Measurements from ENCODE around the gene JSRP1. TPM values are rescaled to one million over a fixed set of nuclear protein-coding genes. Genes with fewer than 3 reads are reported as not detected.
A peak's percentile ranks its signal among the peaks of the same experiment; 100 is the strongest.

The JSRP1 gene
- total and polyA plus RNA-seq, 10 of the 15 experiments (the other 5 are each of a cell fraction or from before 2014, with no cell fraction given): 0.41 to 0.91 (median 0.49) TPM; not detected in 7

- TF ChIP-seq ZBTB33 (IDR thresholded peaks at IDR 0.05): no peak
- TF ChIP-seq ZNF207 (IDR thresholded peaks at IDR 0.05; ENCODE audit: borderline replicate concordance): no peak
- TF ChIP-seq SIN3A (IDR thresholded peaks at IDR 0.05; ENCODE audit: low read depth, low read length): peak; percentile 92; the same call in 1 of the 2 replicates
- TF ChIP-seq CREM (IDR thresholded peaks at IDR 0.05; ENCODE audit: low read depth): peak; percentile 39; the same call in 1 of the 2 replicates
- TF ChIP-seq SP1 (IDR thresholded peaks at IDR 0.05; ENCODE audit: low read depth, low read length): peak; percentile 92
- TF ChIP-seq YY1 (IDR thresholded peaks at IDR 0.05; ENCODE audit: low read depth, low read length): peak; percentile 100
- peak; percentile 57; the same call in 1 of the 2 replicates for TF ChIP-seq TCF12 (IDR thresholded peaks at IDR 0.05; ENCODE audit: low read depth, low read length)
- TF ChIP-seq RAD51 (IDR thresholded peaks at IDR 0.05): no peak
- TF ChIP-seq PAX8 (IDR thresholded peaks at IDR 0.05): no peak
- peak; percentile 78; the same call in 1 of the 2 replicates for TF ChIP-seq GATAD2B (conservative IDR thresholded peaks at IDR 0.05; ENCODE audit: low read depth)
- TF ChIP-seq E4F1 (IDR thresholded peaks at IDR 0.05; ENCODE audit: borderline replicate concordance, partially characterized antibody): no peak
- no peak for TF ChIP-seq IRF5 (IDR thresholded peaks at IDR 0.05; ENCODE audit: borderline replicate concordance)
- no peak for TF ChIP-seq JUNB (IDR thresholded peaks at IDR 0.05)
- TF ChIP-seq MAX (IDR thresholded peaks at IDR 0.05; ENCODE audit: low read depth, low read length): peak; percentile 78
- no peak for TF ChIP-seq GABPA (IDR thresholded peaks at IDR 0.05; ENCODE audit: low read depth)
- no peak for TF ChIP-seq RELB (IDR thresholded peaks at IDR 0.05; ENCODE audit: low read depth)
- TF ChIP-seq IKZF2 (IDR thresholded peaks at IDR 0.05): no peak
- TF ChIP-seq POLR2AphosphoS5 (IDR thresholded peaks at IDR 0.05; ENCODE audit: low read length): peak; percentile 99
These were observed 13.3 kb upstream of the JSRP1 start (continued) for GRCh38 chr19:2269244-2270156.

Data from GM12878 (cell line).